GM20431 (cell line): ENCODE results near the gene TSPEAR.
"Not testable (repeated sequence)": the region's sequence is repeated elsewhere in the genome, so short reads cannot be mapped to it uniquely, and the experiment has no call there.

Experiments used
- in situ Hi-C: fragments of 300-500 bp; cut with MseI, MboI; formaldehyde crosslinking; loops from one replicate; pipeline ENCODE4 v1.15.0; 2020; ENCODE audit warnings: low sequenced_read_pairs; ENCODE audit not compliant: unreplicated experiment

TSPEAR gene

DNA sequence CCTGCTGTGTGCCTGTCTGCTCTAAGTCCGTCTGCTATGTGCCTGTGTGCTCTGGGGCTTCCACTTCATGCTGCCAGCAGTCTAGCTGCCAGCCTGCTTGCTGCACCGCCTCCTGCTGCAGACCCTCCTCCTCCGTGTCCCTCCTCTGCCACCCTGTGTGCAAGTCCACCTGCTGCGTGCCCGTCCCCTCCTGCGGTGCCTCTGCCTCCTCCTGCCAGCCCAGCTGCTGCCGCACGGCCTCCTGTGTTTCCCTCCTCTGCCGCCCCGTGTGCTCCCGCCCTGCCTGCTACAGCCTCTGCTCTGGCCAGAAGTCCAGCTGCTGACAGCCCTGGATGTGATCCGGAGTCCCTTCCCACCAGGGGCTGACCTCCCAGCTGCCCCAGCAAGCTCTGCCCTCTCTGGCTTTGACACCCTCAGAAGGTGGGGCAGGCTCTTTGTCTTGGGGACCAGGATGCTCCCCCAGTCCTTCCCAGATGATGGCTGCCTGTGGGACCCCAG, 73.5 kb downstream of the TSPEAR start:
- in situ Hi-C loops, result not testable (repeated sequence)

DNA sequence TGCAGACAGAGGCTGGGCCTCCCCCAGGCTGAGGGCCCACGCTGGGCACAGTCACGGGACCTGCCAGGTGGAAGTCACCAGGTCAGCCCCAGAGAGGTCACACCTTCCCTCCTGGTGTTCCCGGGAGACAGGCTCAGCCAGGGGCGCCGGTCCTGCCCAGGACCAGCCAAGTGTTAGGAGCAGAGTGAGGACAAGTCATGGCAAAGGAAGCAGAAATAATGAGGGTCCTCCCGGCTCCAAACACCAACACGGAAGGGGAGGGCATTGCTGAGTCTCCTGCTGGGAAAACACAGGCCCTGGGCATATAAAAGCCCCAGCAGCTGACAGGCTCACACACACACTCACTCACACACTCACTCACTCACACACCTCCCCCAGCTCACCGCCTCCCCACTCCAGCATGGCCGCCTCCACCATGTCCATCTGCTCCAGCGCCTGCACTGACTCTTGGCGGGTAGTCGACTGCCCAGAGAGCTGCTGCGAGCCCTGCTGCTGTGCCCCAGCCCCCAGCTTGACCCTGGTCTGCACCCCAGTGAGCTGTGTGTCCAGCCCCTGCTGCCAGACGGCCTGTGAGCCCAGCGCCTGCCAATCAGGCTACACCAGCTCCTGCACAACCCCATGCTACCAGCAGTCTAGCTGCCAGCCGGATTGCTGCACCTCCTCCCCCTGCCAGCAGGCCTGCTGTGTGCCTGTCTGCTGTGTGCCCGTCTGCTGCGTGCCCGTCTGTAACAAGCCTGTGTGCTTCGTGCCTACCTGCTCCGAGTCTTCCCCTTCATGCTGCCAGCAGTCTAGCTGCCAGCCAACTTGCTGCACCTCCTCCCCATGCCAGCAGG, 74.1 kb downstream of the TSPEAR start, which contains the start of gene KRTAP10-10:
Gene KRTAP10-10, plus strand, starts transcription at position 339 of the 833 bp plus-strand sequence. Its CDS starts 62 bp downstream, at position 401.
- in situ Hi-C loops, result no loop called here

DNA sequence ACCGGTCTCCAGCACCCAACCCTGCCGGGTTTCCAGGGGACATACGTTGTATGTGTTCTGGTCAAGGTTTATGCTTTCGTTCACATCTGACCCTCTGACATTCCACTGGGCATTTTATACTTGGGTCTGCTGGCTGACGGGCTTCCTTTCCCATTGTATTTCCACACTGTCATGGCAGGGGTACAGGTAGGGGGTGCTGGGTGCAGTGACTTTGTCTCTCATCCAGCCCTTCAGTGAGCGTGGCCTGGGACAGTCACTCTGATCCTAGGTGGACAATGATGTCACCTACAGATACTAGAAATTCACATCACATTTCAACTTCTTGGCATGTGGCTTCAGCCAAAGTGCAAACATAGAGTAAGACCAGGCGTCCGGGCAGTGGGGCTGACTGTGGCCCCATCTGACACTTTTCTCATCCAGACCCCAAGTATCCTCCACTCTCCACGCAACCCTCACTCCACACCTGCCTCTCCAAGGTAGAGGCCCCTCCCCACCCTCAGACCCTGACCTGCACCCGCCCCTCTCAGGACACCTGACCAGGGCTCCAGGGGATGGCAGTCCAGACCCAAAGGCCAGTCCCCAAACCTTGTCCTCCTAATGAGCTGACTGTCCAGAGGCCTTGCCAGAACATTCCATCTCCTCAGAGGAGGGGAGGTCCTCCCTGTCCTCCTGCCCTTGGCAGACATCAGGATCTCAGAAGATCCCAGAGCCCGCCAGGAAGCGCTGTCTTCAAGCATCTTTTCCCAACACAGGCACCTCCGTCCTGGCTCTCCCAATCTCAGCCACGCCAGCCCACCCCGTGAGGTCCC, 75.0 kb downstream of the TSPEAR start:
- in situ Hi-C loops, result no loop called here

DNA sequence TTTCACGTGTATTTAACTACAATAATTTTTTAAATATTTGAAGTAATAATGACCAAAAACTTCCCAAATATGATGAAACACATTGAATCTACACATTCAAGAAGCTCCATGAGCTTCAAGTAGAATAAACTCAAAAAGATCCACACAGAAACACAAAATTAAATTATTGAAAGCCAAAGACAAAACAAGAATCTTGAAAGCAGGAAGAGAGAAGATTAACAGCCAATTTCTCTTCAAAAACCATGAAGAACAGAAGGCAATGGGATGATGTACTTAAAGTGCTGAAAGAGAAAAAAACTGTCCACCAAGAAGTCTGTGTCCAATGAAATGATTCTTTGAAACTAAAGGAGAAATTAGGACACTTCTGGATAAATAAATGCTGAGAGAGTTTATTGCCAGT, 79.3 kb downstream of the TSPEAR start:
- in situ Hi-C loops, result no loop called here

DNA sequence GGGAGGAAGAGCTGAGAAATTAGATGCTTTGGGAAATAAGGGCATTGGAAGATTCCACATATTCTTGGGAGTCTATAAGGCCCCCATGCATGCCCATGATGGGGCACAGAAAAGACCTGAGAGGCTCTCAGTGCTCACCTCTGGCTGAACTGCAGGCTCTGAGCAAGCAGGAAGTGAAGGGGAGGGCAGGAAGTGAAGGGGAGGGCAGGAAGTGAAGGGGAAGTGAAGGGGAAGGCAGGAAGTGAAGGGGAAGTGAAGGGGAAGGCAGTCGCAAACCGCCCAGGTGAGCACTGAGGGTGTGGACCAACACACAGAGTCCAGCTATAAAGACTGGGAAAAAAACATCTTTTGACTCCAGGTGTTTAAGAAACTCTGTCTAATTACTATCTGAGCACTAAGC, 80.9 kb downstream of the TSPEAR start:
- in situ Hi-C loops, result no loop called here

DNA sequence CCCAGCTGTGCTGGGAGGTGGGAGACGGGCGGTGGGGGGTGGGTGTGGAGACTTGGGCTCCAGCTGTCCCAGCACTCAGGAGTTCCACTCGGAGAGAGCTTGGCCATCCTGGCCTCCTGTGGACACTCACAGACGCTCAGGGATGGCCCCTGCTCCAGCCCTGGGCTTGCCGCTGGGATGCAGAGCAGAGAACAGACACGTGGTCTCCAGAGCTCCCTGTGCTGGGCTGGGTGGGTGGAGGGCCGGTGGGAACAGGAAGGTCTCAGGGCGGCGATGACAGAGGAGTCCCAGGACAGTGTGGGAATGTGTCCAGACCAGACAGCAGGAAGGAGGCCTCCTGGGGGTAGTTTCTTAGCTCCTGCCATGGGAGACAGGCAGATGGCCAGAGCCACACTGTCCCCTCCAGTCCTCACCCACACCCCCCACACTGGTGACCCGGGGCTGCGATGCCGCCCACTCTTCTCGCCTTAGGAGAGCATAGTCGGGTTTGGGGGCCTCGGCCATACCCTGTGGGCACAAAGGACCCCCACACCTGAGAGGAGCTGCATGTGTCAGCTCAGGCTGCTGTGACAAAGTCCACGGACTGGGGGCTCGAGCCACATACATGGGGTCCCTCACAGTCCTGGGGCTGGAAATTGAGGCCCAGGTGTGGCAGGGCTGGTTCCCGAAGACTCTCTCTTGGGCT, 82.5 kb downstream of the TSPEAR start:
- in situ Hi-C loops, result no loop called here

DNA sequence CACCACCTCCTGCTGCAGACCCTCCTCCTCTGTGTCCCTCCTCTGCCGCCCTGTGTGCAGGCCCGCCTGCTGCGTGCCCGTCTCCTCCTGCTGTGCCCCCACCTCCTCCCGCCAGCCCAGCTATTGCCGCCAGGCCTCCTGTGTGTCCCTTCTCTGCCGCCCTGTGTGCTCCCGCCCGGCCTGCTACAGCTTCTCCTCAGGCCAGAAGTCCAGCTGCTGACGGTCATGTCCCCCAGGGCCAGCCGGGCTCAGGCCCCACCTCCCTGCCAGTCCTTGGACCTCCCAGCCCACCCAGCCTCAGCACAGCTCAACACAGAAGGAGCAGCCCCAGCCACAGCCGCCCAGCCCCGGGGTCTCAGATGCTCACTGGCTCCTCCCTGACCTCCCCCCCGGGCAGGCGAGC, 83.5 kb downstream of the TSPEAR start:
- in situ Hi-C loops, result not testable (repeated sequence)

DNA sequence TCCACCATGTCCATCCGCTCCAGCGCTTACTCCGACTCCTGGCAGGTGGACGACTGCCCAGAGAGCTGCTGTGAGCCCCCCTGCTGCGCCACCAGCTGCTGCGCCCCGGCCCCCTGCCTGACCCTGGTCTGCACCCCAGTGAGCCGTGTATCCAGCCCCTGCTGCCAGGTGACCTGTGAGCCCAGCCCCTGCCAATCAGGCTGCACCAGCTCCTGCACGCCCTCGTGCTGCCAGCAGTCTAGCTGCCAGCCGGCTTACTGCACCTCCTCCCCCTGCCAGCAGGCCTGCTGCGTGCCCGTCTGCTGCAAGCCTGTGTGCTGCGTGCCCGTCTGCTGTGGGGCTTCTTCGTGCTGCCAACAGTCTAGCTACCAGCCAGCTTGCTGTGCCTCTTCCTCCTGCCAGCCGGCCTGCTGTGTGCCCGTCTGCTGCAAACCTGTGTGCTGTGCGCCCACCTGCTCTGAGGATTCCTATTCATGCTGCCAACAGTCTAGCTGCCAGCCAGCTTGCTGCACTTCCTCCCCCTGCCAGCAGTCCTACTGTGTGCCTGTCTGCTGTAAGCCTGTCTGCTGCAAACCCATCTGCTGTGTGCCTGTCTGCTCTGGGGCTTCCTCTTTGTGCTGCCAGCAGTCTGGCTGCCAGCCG, 84.1 kb downstream of the TSPEAR start:
- in situ Hi-C loops, result not testable (repeated sequence)

DNA sequence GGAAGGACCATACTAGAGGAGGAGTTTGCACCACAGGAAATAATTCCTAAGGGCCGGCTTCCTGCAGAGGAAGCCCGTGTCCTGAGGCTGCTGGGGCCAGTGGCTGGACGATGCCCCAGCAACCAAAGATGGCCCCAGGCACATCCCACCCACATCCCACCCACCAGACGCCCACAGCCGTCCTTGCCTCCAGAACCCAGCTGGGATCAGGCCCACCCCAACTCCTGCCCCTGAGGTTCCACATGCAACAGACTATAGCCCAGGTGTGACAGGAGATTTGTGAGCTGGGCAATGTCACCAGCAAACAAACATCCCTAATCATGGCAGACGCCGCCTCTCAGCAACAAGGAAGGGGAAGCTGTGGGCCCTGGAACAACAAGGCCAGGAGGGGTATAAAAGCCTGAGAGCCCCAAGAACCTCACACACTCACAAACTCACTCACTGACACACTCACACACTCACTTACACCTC, 84.7 kb downstream of the TSPEAR start, which contains the start of gene KRTAP10-9:
Gene KRTAP10-9, plus strand, starts transcription at position 421 of the 471 bp plus-strand sequence. CDS start 79 bp downstream, outside the sequence.
- in situ Hi-C loops, result no loop called here

DNA sequence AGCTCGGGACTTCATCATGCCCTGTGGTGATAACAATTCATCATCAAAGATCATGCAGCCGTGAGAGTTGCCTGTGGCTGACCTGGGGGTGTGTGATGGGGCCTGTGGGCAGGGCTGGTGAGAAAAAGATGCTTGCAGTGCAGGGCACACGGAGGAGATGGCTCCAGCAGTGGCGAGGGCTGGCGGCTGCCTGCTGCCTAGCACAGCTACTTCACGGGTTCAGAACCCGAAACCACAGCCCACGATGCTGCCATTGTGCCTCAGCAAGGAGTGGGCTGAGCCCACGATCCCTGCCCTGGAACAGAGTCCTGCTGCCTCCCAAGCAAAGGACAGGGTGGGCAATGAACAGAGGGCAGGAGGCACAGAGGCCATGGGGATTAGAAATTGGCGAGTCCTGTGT, 85.1 kb downstream of the TSPEAR start:
- in situ Hi-C loops, result no loop called here

DNA sequence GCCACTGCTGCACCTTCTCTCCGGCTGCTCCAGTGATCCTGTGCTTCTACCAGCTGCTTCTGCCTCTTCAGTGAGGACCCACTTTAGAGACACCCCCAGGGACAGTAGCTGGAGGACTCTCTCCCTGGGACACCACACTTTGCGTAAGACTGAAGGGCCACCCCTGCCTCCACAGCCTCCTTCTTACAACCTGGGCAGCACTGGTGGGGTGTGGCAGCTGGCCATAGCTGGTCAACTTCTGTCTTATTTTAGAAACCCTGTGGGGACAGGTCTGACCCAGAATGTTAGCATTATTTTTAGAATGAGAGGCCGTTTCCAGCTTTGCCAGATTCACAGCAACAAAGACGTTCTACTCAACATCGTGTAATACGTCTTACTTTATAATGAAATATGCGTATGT, 85.6 kb downstream of the TSPEAR start:
- in situ Hi-C loops, result no loop called here

DNA sequence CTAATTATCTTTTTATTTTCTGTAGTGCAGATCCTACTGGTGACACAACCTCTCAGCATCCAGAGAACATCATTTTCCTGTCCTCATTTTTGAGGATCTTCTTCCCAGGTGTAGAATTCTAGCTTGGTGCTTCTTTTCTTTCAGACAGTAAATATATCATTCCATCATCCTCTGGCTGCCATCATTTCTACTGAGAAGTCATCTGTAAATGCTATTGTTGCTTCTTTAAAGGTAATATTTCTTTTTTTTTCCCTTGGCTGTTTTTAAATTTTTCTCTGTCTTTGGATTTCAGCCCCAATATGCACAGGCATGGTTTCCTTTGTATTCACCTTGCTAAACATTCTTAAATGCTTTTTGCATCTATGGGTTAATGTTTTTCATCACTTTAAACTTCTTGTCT, 87.8 kb downstream of the TSPEAR start:
- in situ Hi-C loops, result no loop called here

DNA sequence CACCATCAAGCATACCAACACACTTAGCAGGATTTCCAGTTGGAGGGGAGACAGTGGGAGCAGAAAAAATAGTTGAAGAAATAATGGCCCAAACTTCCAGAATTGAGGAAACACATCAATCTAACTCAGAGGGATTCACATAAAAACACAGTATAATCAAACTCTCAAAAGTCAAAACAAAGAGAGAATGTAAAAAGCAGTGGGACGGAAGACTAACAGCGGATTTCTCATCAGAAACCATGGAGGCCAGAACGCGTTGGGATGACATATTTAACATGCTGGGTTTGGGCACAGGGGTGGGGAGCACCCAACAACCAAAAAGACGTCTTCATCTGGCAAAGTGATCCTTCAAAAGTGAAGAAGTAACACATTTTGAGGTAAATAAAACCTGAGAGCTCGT, 91.5 kb downstream of the TSPEAR start:
- in situ Hi-C loops, result no loop called here

DNA sequence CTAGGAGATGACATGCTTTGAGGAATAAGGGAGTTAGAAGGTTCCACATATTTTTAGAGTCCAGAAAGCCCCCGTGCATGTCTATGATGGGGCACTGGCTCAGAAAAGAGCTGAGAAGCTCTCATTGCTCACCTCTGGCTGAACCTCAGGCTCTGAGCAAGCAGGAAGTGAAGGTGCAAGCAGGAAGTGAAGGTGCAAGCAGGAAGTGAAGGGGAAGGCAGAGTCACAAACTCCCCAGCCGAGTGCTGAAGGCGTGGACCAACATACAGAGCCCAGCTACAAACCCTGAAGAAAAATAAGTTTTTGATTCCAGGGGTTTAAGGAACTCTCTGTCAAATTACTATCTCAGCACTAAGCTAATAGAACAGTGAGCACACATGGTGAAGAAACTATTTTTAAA, 92.5 kb downstream of the TSPEAR start:
- in situ Hi-C loops, result no loop called here

DNA sequence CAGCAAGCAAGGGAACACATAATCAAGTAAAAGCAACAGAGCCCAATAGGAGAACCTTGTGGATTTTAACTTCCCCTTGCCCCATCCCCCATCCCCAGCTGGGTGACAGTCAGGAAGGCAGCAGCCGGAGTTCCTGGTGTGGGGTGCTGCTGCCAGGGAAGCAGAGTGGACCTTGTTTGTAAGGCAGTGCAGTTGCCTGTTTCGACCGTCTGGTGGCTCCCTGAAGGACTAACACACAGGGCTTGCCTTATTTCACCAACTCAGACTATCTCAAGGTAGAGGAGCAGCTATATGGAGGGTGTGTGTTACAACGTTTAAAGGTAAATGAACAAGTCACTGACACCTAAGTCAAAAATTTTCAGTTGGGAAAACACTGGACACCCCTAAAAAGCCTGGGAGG, 92.9 kb downstream of the TSPEAR start:
- in situ Hi-C loops, result no loop called here

DNA sequence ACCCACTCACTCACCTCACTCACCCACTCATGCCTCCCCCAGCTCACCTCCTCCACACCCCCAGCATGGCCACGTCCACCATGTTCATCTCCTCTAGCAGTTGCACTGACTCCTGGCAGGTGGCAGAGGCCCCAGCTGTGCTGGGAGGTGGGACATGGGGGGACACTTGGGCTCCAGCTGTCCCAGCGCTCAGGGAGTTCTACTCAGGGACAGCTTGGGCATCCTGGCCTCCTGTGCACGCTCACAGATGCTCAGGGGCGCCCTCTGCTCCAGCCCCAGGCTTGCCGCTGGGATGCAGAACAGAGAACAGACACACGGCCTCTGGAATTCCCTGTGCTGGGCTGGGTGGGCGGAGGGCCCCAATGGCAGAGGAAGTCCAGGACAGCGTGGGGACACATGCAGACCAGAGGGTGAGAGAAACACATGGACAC, 94.3 kb downstream of the TSPEAR start:
- in situ Hi-C loops, result no loop called here

DNA sequence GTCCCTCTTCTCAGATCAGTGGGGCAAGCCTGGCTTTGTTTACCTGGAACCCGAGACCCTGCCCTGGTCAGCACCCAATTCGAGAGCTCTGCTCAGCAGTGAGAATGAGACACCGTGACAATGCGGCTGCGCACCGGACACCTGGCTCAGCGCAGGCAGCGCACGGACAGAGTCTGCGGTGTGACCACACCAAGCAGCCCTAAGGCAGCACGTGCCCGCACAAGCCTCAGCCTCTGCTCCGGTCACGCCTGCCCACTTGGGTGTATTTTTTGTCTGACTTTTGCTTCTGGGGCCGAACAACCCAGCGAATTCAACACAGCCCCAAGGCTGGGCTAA, 94.8 kb downstream of the TSPEAR start:
- in situ Hi-C loops, result no loop called here

DNA sequence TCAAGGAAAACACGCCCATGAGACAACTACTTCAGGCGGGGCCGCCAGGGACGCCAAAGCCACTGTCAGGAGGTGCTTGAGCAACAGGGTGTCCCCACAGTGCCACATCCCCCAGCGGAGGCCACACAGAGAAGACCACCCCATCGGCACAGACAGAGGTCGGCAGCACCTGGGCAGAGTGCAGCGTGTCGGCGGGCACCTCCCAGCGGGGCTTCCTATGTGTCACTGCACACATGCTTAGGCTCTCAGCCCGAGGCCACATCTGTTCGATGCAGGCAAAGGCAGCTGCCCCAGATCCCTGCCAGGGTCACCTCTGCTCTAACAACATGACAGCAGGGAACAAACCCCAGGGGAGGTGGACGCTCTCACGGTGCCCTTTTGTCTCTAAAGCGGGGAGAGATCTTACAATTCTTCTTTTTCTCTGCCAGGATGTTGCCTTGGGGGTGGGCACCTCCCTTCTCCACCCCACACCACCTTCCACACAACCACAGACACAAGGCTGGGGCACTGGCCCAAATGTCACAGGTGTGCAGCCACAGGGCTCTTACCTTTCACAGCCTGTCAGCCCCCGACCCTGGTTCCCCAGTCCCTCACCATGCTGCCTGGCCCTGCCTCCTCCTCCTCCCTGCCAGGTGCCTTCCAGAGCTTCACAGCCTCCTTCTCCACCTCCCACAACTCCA, 95.3 kb downstream of the TSPEAR start:
- in situ Hi-C loops, result no loop called here

DNA sequence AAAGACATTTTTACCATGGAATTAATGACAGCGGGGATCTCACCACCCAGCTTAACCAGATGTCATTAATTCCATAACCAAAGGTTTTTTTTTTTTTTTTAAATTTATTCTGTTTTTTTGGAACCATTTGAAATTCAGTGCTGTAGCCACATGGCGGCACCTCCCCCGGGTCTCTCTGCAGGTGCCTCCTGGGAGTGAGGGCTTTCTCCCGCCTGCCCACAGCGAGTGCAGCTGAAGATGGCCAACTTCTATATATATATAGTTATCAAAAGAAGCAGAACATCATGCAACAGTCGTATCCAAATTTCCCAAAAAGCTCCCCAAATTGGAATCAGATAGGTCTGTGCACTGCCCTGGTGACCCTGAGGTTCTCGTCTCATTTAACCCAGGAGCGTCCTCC, 95.9 kb downstream of the TSPEAR start:
- in situ Hi-C loops, result no loop called here
